ENCODE results near the gene RXRA.

DNA sequence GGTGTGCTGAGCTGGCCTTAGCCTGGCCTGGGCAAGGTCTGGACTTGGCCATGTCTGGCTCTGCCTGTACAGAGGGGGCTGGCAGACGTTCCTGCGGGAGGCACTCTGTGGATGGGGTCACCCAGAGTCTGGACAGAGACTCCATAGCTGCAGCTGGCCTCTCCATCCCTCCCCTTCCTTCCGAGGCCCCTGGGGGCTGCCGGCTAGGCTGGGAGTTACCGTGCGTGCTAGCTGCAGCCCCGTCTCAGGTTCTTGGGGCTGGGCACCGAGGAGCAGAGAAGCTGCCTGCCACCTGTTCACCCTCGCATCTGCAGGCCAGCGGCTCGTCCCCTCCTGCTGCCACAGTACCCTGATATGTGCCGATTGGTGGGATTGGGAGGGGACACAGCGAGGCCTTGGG, 63.4 kb downstream of the RXRA start:
- TF ChIP-seq ZNF274 (IDR thresholded peaks at IDR 0.05; ENCODE audit: low read depth, low read length), result no peak
- no peak for TF ChIP-seq YY1 (IDR thresholded peaks at IDR 0.05; ENCODE audit: insufficient read depth, insufficient read length)
